SK-N-SH treated with all-trans-retinoic acid at 6 μM for 48 hours (cell line): Measurements from ENCODE around the gene TOP2A.

Source experiments
- ATAC-seq: fragments of 200-7000 bp; cut with Tn5 transposase; 3 replicates; pipeline ENCODE4 v1.9.1; 2020; ENCODE audit warnings: mild to moderate bottlenecking, moderate library complexity
- CREB5 ChIP-seq: fragments of 250-450 bp; sonication (Bioruptor Pico); IDR thresholded peaks from 2 replicates; pipeline ENCODE4 v1.5.1; 2020; ENCODE audit warnings: low read depth, mild to moderate bottlenecking, moderate library complexity
- PATZ1 ChIP-seq: fragments of 250-450 bp; sonication (Bioruptor Pico); IDR thresholded peaks from 2 replicates; pipeline ENCODE4 v1.8.0; 2020; ENCODE audit warnings: mild to moderate bottlenecking, moderate library complexity, borderline replicate concordance
- TOX ChIP-seq: fragments of 250-450 bp; sonication (Bioruptor Pico); IDR thresholded peaks from 2 replicates; pipeline ENCODE4 v1.8.0; 2021; ENCODE audit warnings: mild to moderate bottlenecking, moderate library complexity, borderline replicate concordance
- ZNF565 ChIP-seq: fragments of 450-650 bp; formaldehyde crosslinking; conservative IDR thresholded peaks from 2 replicates; pipeline ENCODE4 v1.5.0; 2020; ENCODE audit warnings: low read depth, mild to moderate bottlenecking, moderate library complexity

Gene TOP2A

GRCh38 chr17:40338941-40339649, 78.6 kb downstream of the TOP2A start:
- ATAC-seq = no peak

More at GRCh38 chr17:40338941-40339649, 78.6 kb downstream of the TOP2A start:
- TF ChIP-seq PATZ1 (CRISPR knock-in tag) (no peak), TOX (no peak), ZNF565 (CRISPR knock-in tag) (no peak), CREB5 (CRISPR knock-in tag) (no peak)
